Astrocyte of the cerebellum (primary cell): ENCODE measurements around the gene QRFP.

Experiments used
- DNase-seq: peaks from one replicate; pipeline ENCODE4 v3.0.0-alpha.2; 2011; ENCODE audit warnings: low read depth
- H3K4me3 ChIP-seq: 2 replicates; pipeline ENCODE4 v1.5.1; 2011; ENCODE audit warnings: mild to moderate bottlenecking, low read depth, low read length, moderate library complexity
- in situ Hi-C: cut with HindIII; loops from 2 replicates; pipeline ENCODE4 v1.10.0; 2017; ENCODE audit warnings: low sequenced_read_pairs
- TF ChIP-seq, protein P1 (sequence below): IDR thresholded peaks from 2 replicates; pipeline ENCODE4 v1.5.1; 2012; ENCODE audit warnings: low read length, low read depth, moderate library complexity, mild to moderate bottlenecking; ENCODE audit errors: missing control alignments

The QRFP gene

DNA sequence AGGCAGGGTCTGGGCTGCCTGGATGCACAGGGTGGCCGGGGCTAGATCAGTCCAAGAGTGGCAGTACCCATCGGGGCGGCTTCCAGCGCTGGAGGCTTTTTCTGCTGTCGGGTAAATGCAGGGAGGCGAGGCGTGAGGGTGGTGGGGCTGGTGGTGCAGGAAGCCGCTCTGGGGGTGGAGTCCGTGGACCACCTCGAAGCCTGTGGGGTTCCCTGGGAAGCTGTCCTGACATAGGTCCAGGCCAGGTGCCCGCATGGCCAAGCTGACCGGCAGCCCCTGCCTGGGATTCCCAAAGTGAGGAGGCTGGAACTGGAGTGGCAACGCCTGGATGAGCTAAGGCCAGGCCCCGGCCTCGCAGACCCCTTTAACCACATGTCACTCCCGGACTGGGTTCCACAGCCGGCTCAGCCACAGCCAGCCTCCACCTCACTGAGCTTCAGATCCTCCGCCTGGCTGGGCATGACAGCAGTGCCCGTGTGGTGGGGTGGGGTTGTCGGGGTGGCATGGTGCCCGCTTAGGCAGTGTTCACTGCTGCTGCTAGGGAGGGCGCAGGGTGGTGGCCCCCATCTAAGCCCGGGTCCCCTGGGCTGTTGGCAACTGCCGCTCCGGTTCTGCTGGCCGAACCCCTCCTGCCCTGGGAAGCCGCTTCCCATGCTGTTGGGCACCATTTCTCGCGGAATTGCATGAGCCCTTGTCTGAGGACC lies 1.4 kb upstream of the QRFP start:
- TF ChIP-seq, protein P1, sequence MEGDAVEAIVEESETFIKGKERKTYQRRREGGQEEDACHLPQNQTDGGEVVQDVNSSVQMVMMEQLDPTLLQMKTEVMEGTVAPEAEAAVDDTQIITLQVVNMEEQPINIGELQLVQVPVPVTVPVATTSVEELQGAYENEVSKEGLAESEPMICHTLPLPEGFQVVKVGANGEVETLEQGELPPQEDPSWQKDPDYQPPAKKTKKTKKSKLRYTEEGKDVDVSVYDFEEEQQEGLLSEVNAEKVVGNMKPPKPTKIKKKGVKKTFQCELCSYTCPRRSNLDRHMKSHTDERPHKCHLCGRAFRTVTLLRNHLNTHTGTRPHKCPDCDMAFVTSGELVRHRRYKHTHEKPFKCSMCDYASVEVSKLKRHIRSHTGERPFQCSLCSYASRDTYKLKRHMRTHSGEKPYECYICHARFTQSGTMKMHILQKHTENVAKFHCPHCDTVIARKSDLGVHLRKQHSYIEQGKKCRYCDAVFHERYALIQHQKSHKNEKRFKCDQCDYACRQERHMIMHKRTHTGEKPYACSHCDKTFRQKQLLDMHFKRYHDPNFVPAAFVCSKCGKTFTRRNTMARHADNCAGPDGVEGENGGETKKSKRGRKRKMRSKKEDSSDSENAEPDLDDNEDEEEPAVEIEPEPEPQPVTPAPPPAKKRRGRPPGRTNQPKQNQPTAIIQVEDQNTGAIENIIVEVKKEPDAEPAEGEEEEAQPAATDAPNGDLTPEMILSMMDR, result no peak
- in situ Hi-C loops, result no loop called here
- H3K4me3 ChIP-seq, result no peak overlapping the region
- DNase-seq, result no peak

DNA sequence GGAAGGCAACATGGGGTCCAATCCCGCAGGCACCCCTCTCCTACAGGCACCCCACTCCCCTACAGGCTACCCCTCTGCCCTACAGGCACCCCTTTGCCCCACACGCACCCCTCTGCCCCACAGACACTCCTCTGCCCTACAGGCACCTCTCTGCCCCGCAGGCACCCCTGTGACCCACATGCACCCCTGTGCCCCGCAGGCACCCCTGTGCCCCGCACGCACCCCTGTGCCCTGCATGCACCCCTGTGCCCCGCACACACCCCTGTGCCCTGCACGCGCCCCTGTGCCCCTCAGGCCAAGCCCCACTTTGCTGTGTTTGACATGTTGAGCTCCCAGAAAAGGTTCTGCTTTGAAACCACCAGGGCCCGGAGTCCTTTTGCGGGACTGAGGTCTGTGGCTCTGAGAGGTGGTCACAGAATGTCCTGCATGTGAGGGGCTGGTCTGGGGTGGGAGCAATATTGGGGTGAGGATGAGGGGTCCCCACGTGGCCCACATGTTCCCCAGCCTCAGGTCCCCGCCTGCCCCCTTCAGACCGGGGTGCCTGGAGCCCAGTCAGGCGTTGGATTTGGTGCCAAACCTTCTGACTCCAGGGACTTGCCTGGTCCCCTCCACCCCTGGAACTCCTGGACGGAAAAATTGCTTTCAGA lies 616 bp upstream of the QRFP start:
- no peak for DNase-seq
- H3K4me3 ChIP-seq, result no peak overlapping the region
- TF ChIP-seq, protein P1, result no peak
- in situ Hi-C loops, result no loop called here

DNA sequence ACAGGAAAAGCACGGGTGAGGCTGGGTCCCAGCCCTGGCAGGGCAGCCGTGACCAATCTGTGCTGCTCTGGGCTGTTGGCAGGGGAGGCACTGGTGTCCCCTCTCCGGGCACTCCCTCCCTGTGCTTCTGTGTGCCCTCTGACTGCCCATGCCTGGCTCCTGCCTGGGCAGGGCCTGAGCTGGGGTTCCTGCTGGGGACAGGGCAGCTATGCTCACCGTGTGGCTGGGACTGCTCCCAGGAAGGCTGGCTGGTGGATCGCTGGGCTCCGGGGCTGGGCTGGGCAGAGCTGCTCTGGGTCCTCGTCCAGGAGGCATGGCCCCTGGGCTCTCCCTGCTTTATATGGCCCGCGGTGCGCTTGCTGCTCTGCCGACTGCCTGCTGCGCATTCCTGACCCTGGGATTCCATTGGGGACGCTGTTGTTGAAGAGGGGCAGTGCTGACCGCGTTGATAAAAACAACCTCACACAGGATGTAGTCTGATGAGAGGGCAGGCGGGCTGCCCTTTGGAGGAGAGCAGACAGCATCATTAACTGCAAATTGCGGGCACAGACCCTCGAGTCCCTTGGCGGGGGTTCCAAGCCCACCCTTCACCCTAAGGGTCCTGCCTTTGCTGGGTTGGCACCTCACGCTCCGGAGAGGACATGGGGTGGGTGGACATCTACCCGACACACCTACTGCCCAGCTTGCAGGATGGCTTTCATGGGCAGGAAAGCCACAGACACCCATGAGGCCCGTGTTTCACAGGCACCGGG lies 955 bp downstream of the QRFP start:
- DNase-seq, result no peak
- TF ChIP-seq, protein P1, result no peak
- no peak overlapping the region for H3K4me3 ChIP-seq
- in situ Hi-C loops, result no loop called here

DNA sequence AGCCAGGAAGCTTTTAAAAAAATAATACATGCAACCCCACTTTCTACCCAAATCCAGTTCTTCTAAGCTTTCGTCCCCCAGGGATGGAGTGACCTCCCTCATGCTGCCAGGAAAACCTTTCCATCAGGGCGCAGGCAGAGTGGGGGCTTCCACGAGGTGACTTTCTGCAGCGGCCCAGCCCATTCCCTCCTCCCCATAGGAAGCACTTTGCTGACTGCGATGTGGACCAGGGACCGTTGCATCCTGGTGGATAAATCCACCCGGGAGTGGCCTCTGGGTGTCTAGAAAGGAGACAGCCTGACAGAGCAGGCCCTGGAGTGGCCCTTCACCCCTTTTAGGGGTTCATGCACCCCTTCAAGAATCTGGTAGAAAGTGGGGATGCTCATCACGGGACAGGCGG lies 1.6 kb downstream of the QRFP start:
- no peak overlapping the region for H3K4me3 ChIP-seq
- in situ Hi-C loops, result no loop called here
- no peak for DNase-seq
- TF ChIP-seq, protein P1, result no peak

DNA sequence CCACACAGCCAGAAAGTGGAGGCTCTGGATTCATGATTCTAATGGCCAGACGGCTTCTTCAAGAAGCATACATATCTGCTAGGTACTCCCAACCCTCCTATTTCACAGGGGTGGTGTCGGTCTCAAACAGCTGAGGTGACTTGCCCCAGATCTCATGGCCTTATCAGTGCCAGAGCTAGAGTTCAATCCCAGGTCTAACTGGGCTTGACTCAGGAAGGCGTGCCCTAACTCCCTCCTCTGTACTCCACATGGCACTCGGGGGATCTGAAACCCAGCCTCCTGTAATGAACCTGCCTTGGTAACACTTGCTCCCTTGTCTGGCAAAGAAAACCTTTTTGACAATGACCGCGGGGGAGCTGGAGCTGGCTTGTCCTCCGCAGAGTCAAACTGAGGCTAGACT lies 2.1 kb downstream of the QRFP start:
- TF ChIP-seq, protein P1, result no peak
- no peak for DNase-seq
- H3K4me3 ChIP-seq, result no peak overlapping the region
- in situ Hi-C loops, result no loop called here

DNA sequence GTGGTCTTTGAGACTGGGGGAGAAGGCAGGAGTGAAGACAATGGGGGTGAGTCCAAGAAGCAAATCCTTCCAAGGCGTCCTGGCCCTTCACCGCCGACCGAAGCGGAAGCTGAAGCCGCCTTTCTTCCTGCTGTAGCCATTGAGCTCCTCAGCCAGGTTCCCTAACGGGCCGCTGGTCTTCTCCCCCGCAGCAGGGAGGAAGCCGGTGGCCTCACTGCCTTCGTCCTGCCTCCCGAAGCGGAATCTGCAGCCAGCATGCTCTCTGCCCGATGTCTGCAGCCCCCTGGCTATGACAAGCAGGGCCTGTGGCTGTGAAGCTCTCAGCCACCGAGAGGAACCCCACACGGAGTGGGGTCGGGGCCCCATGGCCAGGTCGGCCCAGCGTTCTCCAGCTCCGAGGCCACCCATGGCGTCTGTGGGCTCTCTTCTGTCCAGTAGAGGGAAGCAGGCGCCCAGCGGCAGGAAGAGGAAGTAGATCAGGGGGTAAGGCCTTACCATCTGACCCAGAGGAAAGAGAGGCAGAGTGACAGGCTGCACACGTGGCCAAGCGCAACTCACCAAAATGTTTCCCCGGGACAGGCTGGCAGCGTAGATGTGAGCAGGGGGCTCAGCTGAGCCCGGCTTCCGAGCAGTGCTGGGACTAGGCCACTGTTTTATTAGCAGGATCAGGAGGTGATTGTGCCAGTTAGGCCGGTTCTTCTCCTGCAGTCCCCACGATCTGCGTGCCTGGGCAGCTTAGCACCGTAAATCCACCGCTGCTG lies 3.1 kb downstream of the QRFP start:
- no peak overlapping the region for H3K4me3 ChIP-seq
- DNase-seq, result no peak
- in situ Hi-C loops, result no loop called here
- TF ChIP-seq, protein P1, result peak; percentile 59
